ENCODE measurements around the gene ADGRL3. TPM values are rescaled to one million over a fixed set of nuclear protein-coding genes. Genes with fewer than 3 reads are reported as not detected.

The ADGRL3 gene
- total and polyA plus RNA-seq, 4 donors, result 0.39 to 59.9 (median 2.9) TPM

DNA sequence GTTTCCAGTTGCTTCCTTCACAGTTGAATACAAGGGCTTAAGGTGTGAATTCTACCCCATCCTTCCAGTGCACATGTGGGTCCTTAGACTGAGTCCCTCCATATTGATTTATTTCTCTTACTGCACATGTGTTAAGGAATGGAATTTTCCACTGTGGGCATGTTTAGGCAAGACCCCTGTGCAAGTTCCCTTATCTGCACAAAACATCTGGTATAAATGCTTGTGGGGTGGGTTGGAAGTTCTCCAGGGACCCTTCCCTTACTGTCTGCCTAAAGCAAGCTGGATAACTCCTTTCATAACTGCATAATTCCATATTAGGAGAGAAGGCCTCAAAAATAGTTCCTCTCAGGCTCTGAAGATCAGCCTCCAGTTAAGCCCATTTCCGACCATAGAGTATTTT is 570.9 kb downstream of the ADGRL3 start:
- H3K27ac ChIP-seq (ENCODE audit: low read depth in 1 of 2, low read length in 1 of 2), result no peak overlapping the region
- H3K4me3 ChIP-seq, result no peak overlapping the region
- H3K36me3 ChIP-seq (ENCODE audit: control insufficient read depth in 4 of 4, insufficient read depth in 4 of 4, low read length in 4 of 4), result no peaks in the 10 kb centered on the region
- H3K4me1 ChIP-seq (ENCODE audit: control insufficient read depth in 5 of 5, insufficient read depth in 5 of 5, low read length in 5 of 5), result no peaks in the 10 kb centered on the region
- H3K9me3 ChIP-seq (ENCODE audit: control insufficient read depth in 4 of 4, insufficient read depth in 3 of 4, low read length in 3 of 4), result no peaks in the 10 kb centered on the region
- 33 to 36% methylated on average over 1 of the region's 1 CpG for WGBS, 2 donors
- H3K9ac ChIP-seq (ENCODE audit: insufficient read depth in 1 of 2, low read length in 2 of 2), result no peak overlapping the region
- DNase-seq (no peak), ATAC-seq (ENCODE audit: insufficient read depth, low FRiP score) (no peak)
- no peaks in the 10 kb centered on the region for H3K27me3 ChIP-seq (ENCODE audit: control insufficient read depth in 3 of 3, insufficient read depth in 3 of 3, low read length in 2 of 3)
- no peak for TF ChIP-seq CTCF (IDR thresholded peaks at IDR 0.05; ENCODE audit: control extremely low read depth, extremely low read depth)

DNA sequence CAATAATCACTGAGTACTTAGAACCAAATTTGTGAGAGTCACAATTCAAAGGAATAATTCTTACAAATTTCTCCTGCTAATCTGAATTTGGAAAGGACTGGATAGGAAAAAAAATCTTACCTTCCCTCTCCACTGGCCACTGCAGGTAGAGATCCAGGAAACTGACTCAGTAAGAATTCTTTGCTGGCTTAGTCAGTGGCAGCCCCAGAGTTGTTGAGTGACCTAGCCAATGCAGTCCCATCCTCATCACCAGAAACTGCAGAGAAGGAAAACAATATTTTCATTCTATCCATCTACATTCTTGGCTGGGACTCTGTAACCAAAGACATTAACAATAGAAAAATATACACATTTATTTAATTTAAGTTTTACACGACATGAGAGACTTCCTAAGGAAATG is 572.0 kb downstream of the ADGRL3 start:
- DNase-seq (no peak), ATAC-seq (ENCODE audit: insufficient read depth, low FRiP score) (no peak)
- no peak for TF ChIP-seq CTCF (IDR thresholded peaks at IDR 0.05; ENCODE audit: control extremely low read depth, extremely low read depth)
- Histone ChIP-seq H3K4me1 (ENCODE audit: control insufficient read depth in 5 of 5, insufficient read depth in 5 of 5, low read length in 5 of 5) (no peaks in the 10 kb centered on the region), H3K27me3 (ENCODE audit: control insufficient read depth in 3 of 3, insufficient read depth in 3 of 3, low read length in 2 of 3) (no peaks in the 10 kb centered on the region), H3K4me3 (no peak overlapping the region), H3K9ac (ENCODE audit: insufficient read depth in 1 of 2, low read length in 2 of 2) (no peak overlapping the region), H3K36me3 (ENCODE audit: control insufficient read depth in 4 of 4, insufficient read depth in 4 of 4, low read length in 4 of 4) (no peaks in the 10 kb centered on the region), H3K27ac (ENCODE audit: low read depth in 1 of 2, low read length in 1 of 2) (no peak overlapping the region), H3K9me3 (ENCODE audit: control insufficient read depth in 4 of 4, insufficient read depth in 3 of 4, low read length in 3 of 4) (no peaks in the 10 kb centered on the region)
- 65 to 81% methylated on average over 1 of the region's 1 CpG for WGBS, 2 donors

GRCh38 chr4:61773655-61774245 is 573.6 kb downstream of the ADGRL3 start:
- no peaks in the 10 kb centered on the region for H3K4me1 ChIP-seq (ENCODE audit: control insufficient read depth in 5 of 5, insufficient read depth in 5 of 5, low read length in 5 of 5)
- H3K9ac ChIP-seq (ENCODE audit: insufficient read depth in 1 of 2, low read length in 2 of 2), result no peak overlapping the region
- no peaks in the 10 kb centered on the region for H3K9me3 ChIP-seq (ENCODE audit: control insufficient read depth in 4 of 4, insufficient read depth in 3 of 4, low read length in 3 of 4)
- no peak overlapping the region for H3K4me3 ChIP-seq
- no peaks in the 10 kb centered on the region for H3K36me3 ChIP-seq (ENCODE audit: control insufficient read depth in 4 of 4, insufficient read depth in 4 of 4, low read length in 4 of 4)
- no peak overlapping the region for H3K27ac ChIP-seq (ENCODE audit: low read depth in 1 of 2, low read length in 1 of 2)
- no peaks in the 10 kb centered on the region for H3K27me3 ChIP-seq (ENCODE audit: control insufficient read depth in 3 of 3, insufficient read depth in 3 of 3, low read length in 2 of 3)
- 70 to 83% methylated on average over 7 of the region's 7 CpGs for WGBS, 2 donors
- ATAC-seq (ENCODE audit: insufficient read depth, low FRiP score) (no peak), DNase-seq (no peak)
- no peak for TF ChIP-seq CTCF (IDR thresholded peaks at IDR 0.05; ENCODE audit: control extremely low read depth, extremely low read depth)

- peak in 2 of 3 donors; percentile 45 to 51 for DNase-seq
- Histone ChIP-seq H3K36me3 (ENCODE audit: control insufficient read depth in 4 of 4, insufficient read depth in 4 of 4, low read length in 4 of 4) (no peaks in the 10 kb centered on the region), H3K27me3 (ENCODE audit: control insufficient read depth in 3 of 3, insufficient read depth in 3 of 3, low read length in 2 of 3) (no peaks in the 10 kb centered on the region), H3K4me3 (no peak overlapping the region), H3K27ac (ENCODE audit: low read depth in 1 of 2, low read length in 1 of 2) (no peak overlapping the region), H3K9me3 (ENCODE audit: control insufficient read depth in 4 of 4, insufficient read depth in 3 of 4, low read length in 3 of 4) (no peaks in the 10 kb centered on the region), H3K9ac (ENCODE audit: insufficient read depth in 1 of 2, low read length in 2 of 2) (no peak overlapping the region), H3K4me1 (ENCODE audit: control insufficient read depth in 5 of 5, insufficient read depth in 5 of 5, low read length in 5 of 5) (peaks cover 0 to 9% (median 0%) of the 10 kb centered on the region in 5 donors)
- TF ChIP-seq CTCF (IDR thresholded peaks at IDR 0.05; ENCODE audit: control extremely low read depth, extremely low read depth), result no peak
- no peak for ATAC-seq (ENCODE audit: insufficient read depth, low FRiP score)
- 35 to 59% methylated on average over 1 of the region's 1 CpG for WGBS, 2 donors
Measured at GRCh38 chr4:61782133-61782532, 582.0 kb downstream of the ADGRL3 start.
